NCI-H2227 (cell line): ENCODE data around the gene SLC39A13.
A peak's percentile ranks its signal among the peaks of the same experiment; 100 is the strongest.

Source experiments
- DNase-seq: peaks from one replicate; lab custom pipeline; 2025; ENCODE audit not compliant: unreplicated experiment; lab: John Stamatoyannopoulos, UW

SLC39A13 gene

GRCh38 chr11:47449541-47449940, 41.2 kb downstream of the SLC39A13 start:
- no peak for DNase-seq

- DNase-seq, result no peak
These were observed 43.0 kb downstream of the SLC39A13 start for GRCh38 chr11:47451436-47451835.

- DNase-seq, result no peak
These were observed 43.6 kb downstream of the SLC39A13 start for GRCh38 chr11:47451990-47452389.

- DNase-seq, result no peak
These were observed 45.0 kb downstream of the SLC39A13 start for GRCh38 chr11:47453365-47453764.

GRCh38 chr11:47454258-47454671, 45.9 kb downstream of the SLC39A13 start:
- peak; percentile 86 for DNase-seq

GRCh38 chr11:47460571-47461235, 52.3 kb downstream of the SLC39A13 start:
- DNase-seq, result no peak

GRCh38 chr11:47461876-47462275, 53.5 kb downstream of the SLC39A13 start:
- no peak for DNase-seq

- DNase-seq, result peak; percentile 76
These were observed 56.1 kb downstream of the SLC39A13 start for GRCh38 chr11:47464483-47464882.
